H1 (cell line): Measurements from ENCODE around the gene PDE1A. TPM values are rescaled to one million over a fixed set of nuclear protein-coding genes. Genes with fewer than 3 reads are reported as not detected.

Experiments
- CTCF ChIA-PET: fragments of 300-600 bp; sonication (Branson Sonifier 250); formaldehyde crosslinking; loops from one replicate; lab custom pipeline; 2021; ENCODE audit not compliant: partially characterized antibody; lab: Charles Lee
- POLR2A ChIA-PET: fragments of 300-600 bp; sonication (Branson Sonifier 250); formaldehyde crosslinking; loops from one replicate; lab custom pipeline; 2021; ENCODE audit warnings: inconsistent platforms; ENCODE audit not compliant: partially characterized antibody; lab: Charles Lee
- DNase-seq, 2 experiments: peaks; one replicate each; pipeline versions ENCODE4 v3.0.0 to v3.0.0-alpha.2; 2010 to 2022; ENCODE audit warnings: low spot score in 2 of 2, low read depth in 1 of 2, mixed read lengths in 1 of 2
- FAIRE-seq: peaks from 2 replicates; lab custom pipeline; 2011; peaks lifted over from hg19 to GRCh38; lab: Jason Lieb, UNC
- H2AFZ ChIP-seq: 2 replicates; pipeline ENCODE4 v1.8.1; 2012; ENCODE audit warnings: low read length, inconsistent platforms
- H2AK5ac ChIP-seq: 2 replicates; pipeline ENCODE4 v1.6.1; 2013; ENCODE audit warnings: low read depth, low read length
- H2BK120ac ChIP-seq: replicated peaks from 2 replicates; pipeline ENCODE3; 2013; ENCODE audit warnings: low read depth, low read length, inconsistent platforms
- H2BK12ac ChIP-seq: 2 replicates; pipeline ENCODE4 v1.6.1; 2013; ENCODE audit warnings: low read depth, low read length
- H2BK15ac ChIP-seq: 2 replicates; pipeline ENCODE4 v1.6.1; 2013; ENCODE audit warnings: low read length
- H2BK20ac ChIP-seq: 2 replicates; pipeline ENCODE4 v1.6.1; 2013; ENCODE audit warnings: low read length
- H2BK5ac ChIP-seq: 2 replicates; pipeline ENCODE4 v1.6.1; 2013; ENCODE audit warnings: low read depth, low read length
- H3K14ac ChIP-seq: 2 replicates; pipeline ENCODE4 v1.6.1; 2013; ENCODE audit warnings: inconsistent platforms; ENCODE audit not compliant: insufficient read length
- H3K18ac ChIP-seq: 2 replicates; pipeline ENCODE4 v1.6.1; 2013; ENCODE audit warnings: low read length; ENCODE audit errors: extremely low read depth
- H3K23ac ChIP-seq: 2 replicates; pipeline ENCODE4 v1.6.1; 2013; ENCODE audit warnings: inconsistent platforms; ENCODE audit not compliant: insufficient read length
- H3K23me2 ChIP-seq: 2 replicates; pipeline ENCODE4 v1.6.1; 2013; ENCODE audit warnings: low read depth, low read length
- H3K27ac ChIP-seq: 2 replicates; pipeline ENCODE4 v1.6.1; 2011; ENCODE audit warnings: low read depth, low read length, inconsistent platforms
- H3K27me3 ChIP-seq, 4 experiments: replicated peaks in 1 of 4; 1 replicate in 1 of 4; 2 replicates in 3 of 4; pipeline versions ENCODE4 v1.6.1 to v1.8.1; 2011 to 2013; ENCODE audit warnings: low read length in 3 of 4, mild to moderate bottlenecking in 3 of 4, inconsistent platforms in 2 of 4, mixed read lengths in 2 of 4, moderate library complexity in 1 of 4; ENCODE audit not compliant: control insufficient read depth in 3 of 4, insufficient read depth in 3 of 4; ENCODE audit errors: extremely low read depth in 1 of 4
- H3K36me3 ChIP-seq, 4 experiments: 2 replicates each; pipeline versions ENCODE4 v1.6.1 to v1.8.1; 2011 to 2013; ENCODE audit warnings: mild to moderate bottlenecking in 4 of 4, low read length in 3 of 4, moderate library complexity in 2 of 4, control low read depth in 1 of 4, inconsistent platforms in 1 of 4; ENCODE audit not compliant: insufficient read depth in 4 of 4, control insufficient read depth in 2 of 4
- H3K4ac ChIP-seq: replicated peaks from 2 replicates; pipeline ENCODE3; 2013; ENCODE audit warnings: low read length, low read depth, mixed read lengths, inconsistent platforms; ENCODE audit not compliant: insufficient read length
- H3K4me1 ChIP-seq, 4 experiments: replicated peaks in 1 of 4; 1 replicate in 1 of 4; 2 replicates in 3 of 4; pipeline versions ENCODE4 v1.6.1 to v1.8.1; 2011 to 2013; ENCODE audit warnings: low read length in 3 of 4, inconsistent platforms in 2 of 4, mixed read lengths in 1 of 4; ENCODE audit not compliant: insufficient read depth in 4 of 4, control insufficient read depth in 3 of 4
- H3K4me2 ChIP-seq, 2 experiments: 2 replicates each; pipeline versions ENCODE4 v1.6.1 to v1.8.1; 2011 to 2013; ENCODE audit warnings: low read depth in 2 of 2, low read length in 2 of 2, control low read depth in 1 of 2, inconsistent platforms in 1 of 2, mild to moderate bottlenecking in 1 of 2; ENCODE audit not compliant: insufficient read depth in 1 of 2
- H3K4me3 ChIP-seq, 4 experiments: fragments of 200-600, 300-600 bp in 1 of 4; sonication (generic), shearing (Covaris generic), sonication (Bioruptor Twin) in 1 of 4; 2 replicates each; pipeline versions ENCODE4 v1.5.1 to v1.8.1; 2011 to 2016; ENCODE audit warnings: low read length in 4 of 4, low read depth in 3 of 4, control low read depth in 2 of 4, inconsistent platforms in 2 of 4, mild to moderate bottlenecking in 2 of 4, mixed read lengths in 1 of 4, moderate library complexity in 1 of 4; ENCODE audit not compliant: insufficient read depth in 2 of 4; ENCODE audit errors: extremely low read depth in 1 of 4
- H3K56ac ChIP-seq: replicated peaks from 2 replicates; pipeline ENCODE3; 2013; ENCODE audit warnings: low read depth, mild to moderate bottlenecking, mixed read lengths, low read length, inconsistent platforms; ENCODE audit not compliant: insufficient read length
- H3K79me1 ChIP-seq: 2 replicates; pipeline ENCODE4 v1.6.1; 2013; ENCODE audit warnings: low read depth, low read length, control low read depth
- H3K79me2 ChIP-seq, 2 experiments: 2 replicates each; pipeline versions ENCODE4 v1.6.1 to v1.8.1; 2012 to 2013; ENCODE audit warnings: low read length in 2 of 2, mild to moderate bottlenecking in 2 of 2, inconsistent platforms in 1 of 2; ENCODE audit not compliant: insufficient read depth in 2 of 2, control insufficient read depth in 1 of 2
- H3K9ac ChIP-seq, 4 experiments: replicated peaks in 1 of 4; 1 replicate in 1 of 4; 2 replicates in 3 of 4; pipeline versions ENCODE4 v1.6.1 to v1.8.1; 2011 to 2013; ENCODE audit warnings: low read depth in 3 of 4, low read length in 3 of 4, control low read depth in 2 of 4, mild to moderate bottlenecking in 2 of 4, moderate library complexity in 2 of 4, inconsistent platforms in 1 of 4; ENCODE audit errors: extremely low read depth in 1 of 4
- H3K9me3 ChIP-seq, 2 experiments: 2 replicates each; pipeline versions ENCODE4 v1.6.1 to v1.8.1; 2012 to 2013; ENCODE audit warnings: mild to moderate bottlenecking in 2 of 2, moderate library complexity in 2 of 2, control low read depth in 1 of 2, inconsistent platforms in 1 of 2, low read depth in 1 of 2, low read length in 1 of 2, mixed read lengths in 1 of 2; ENCODE audit not compliant: insufficient read depth in 2 of 2
- H4K20me1 ChIP-seq, 2 experiments: replicated peaks in 1 of 2; 2 replicates each; pipeline versions ENCODE3 to v1.8.1; 2011 to 2013; ENCODE audit warnings: inconsistent platforms in 2 of 2, low read length in 2 of 2, mild to moderate bottlenecking in 1 of 2; ENCODE audit not compliant: insufficient read depth in 2 of 2, control insufficient read depth in 1 of 2
- H4K5ac ChIP-seq: 2 replicates; pipeline ENCODE4 v1.6.1; 2013; ENCODE audit warnings: low read length, low read depth, mixed read lengths, inconsistent platforms; ENCODE audit not compliant: insufficient read length
- H4K8ac ChIP-seq: 2 replicates; pipeline ENCODE4 v1.8.0; 2013; ENCODE audit warnings: mild to moderate bottlenecking, moderate library complexity, low read length, inconsistent platforms; ENCODE audit not compliant: insufficient read depth; ENCODE audit errors: extremely low read depth
- H4K91ac ChIP-seq: replicated peaks from 2 replicates; pipeline ENCODE3; 2013; ENCODE audit warnings: low read length, mixed read lengths, inconsistent platforms; ENCODE audit not compliant: insufficient read length
- NANOG ChIP-seq: IDR thresholded peaks from 2 replicates; pipeline ENCODE4 v1.6.1; 2011; ENCODE audit warnings: low read length, low read depth, mild to moderate bottlenecking, inconsistent platforms; ENCODE audit not compliant: insufficient read depth, poor library complexity, severe bottlenecking
- RAD21 ChIP-seq, 2 experiments: IDR thresholded peaks in 1 of 2; conservative IDR thresholded peaks in 1 of 2; 2 replicates each; pipeline ENCODE4 v1.6.1; 2011; ENCODE audit warnings: low read depth in 2 of 2, low read length in 2 of 2, improper control_type of control experiment in 1 of 2, inconsistent platforms in 1 of 2, mild to moderate bottlenecking in 1 of 2, moderate library complexity in 1 of 2
- polyA plus RNA-seq, 7 experiments: library from polyadenylated mRNA; depleted of rRNA in 3 of 7; stranded (reverse) in 5 of 7; unstranded in 2 of 7; fragments of >200 nt in 5 of 7; fragments of 200-250 nt in 2 of 7; gene quantifications; 1 replicate in 5 of 7; 2 replicates in 1 of 7; 4 replicates in 1 of 7; pipeline versions ENCODE4 v1.2.1 to v1.2.3, GENCODE V29; 2011 to 2013; ENCODE audit warnings: missing spikeins in 2 of 7, mixed read lengths in 2 of 7
- total RNA-seq: library from RNA; stranded (reverse); fragmentation: NEBNext Ultra II Directional; extraction: Animal tissue kit (Norgen Biotek cat#: 25700); gene quantifications from 2 replicates; pipeline ENCODE4 v1.2.1, GENCODE V29; 2021

The PDE1A gene
- total and polyA plus RNA-seq, 2 of the 8 experiments (the other 6 are each of a cell fraction or from before 2014, with no cell fraction given): 0.34 TPM; not detected in 1

DNA sequence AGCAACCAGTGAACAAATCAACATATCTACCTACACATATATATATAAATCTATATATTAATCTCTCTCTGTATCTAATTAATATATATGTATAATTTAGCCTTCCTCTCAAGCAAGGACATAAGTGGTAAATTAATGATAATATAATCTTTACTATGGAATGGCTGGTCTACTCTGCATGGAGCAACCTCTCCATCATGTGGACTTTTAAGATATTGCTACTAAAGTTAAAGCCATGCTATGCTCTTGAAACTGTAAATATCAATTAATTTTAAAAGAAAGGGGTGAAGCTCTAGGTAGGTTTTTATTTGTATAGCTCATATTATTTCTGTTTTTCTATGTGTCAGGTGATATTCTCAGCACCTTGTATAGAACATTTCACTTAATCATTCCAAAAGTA is 294.2 kb downstream of the PDE1A start:
- H3K36me3 ChIP-seq: no peaks in the 10 kb centered on the region
- no peak overlapping the region for H2AK5ac ChIP-seq
- H4K8ac ChIP-seq: no peak overlapping the region
- no peak overlapping the region for H2BK5ac ChIP-seq
- H3K23ac ChIP-seq: no peak overlapping the region
- no peak overlapping the region for H3K4ac ChIP-seq
- no peak overlapping the region for H2BK15ac ChIP-seq
- no peak overlapping the region for H2BK20ac ChIP-seq
- no peak overlapping the region for H3K56ac ChIP-seq
- H3K27me3 ChIP-seq: no peaks in the 10 kb centered on the region
- H3K79me1 ChIP-seq: no peaks in the 10 kb centered on the region
- no peak overlapping the region for H3K4me2 ChIP-seq
- no peaks in the 10 kb centered on the region for H4K20me1 ChIP-seq
- POLR2A ChIA-PET: interaction anchor here (1.1 kb wide), 1 partner anchor 13 kb away, joined by 4 read pairs; no protein-coding TSS in a partner anchor
- no peak overlapping the region for H3K18ac ChIP-seq
- no peaks in the 10 kb centered on the region for H3K23me2 ChIP-seq
- no peak overlapping the region for H4K91ac ChIP-seq
- no peak for TF ChIP-seq NANOG
- peak; percentile 37 to 39 for TF ChIP-seq RAD21 (IDR thresholded peaks at IDR 0.05 in 1 of 2, conservative IDR thresholded peaks at IDR 0.05 in 1 of 2; ENCODE audit: low read depth in 2 of 2, low read length in 2 of 2)
- no peak overlapping the region for H2BK120ac ChIP-seq
- 0 out of 7 replicates have a peak, but pooled peaks cover 0 to 1% (median 0%) of the 10 kb centered on the region in 4 experiments for H3K4me1 ChIP-seq
- H3K79me2 ChIP-seq: no peaks in the 10 kb centered on the region
- H3K9ac ChIP-seq: no peak overlapping the region
- no peak overlapping the region for H3K4me3 ChIP-seq
- CTCF ChIA-PET: interaction anchor here (0.8 to 1.9 kb wide), 7 partner anchors 53 to 560 kb away, joined by 3 to 10 read pairs (median 3); no protein-coding TSS in a partner anchor
- no peak overlapping the region for H2AFZ ChIP-seq
- H3K27ac ChIP-seq: no peak overlapping the region
- H2BK12ac ChIP-seq: no peak overlapping the region
- no peak overlapping the region for H4K5ac ChIP-seq
- no peaks in the 10 kb centered on the region for H3K9me3 ChIP-seq
- H3K14ac ChIP-seq: no peak overlapping the region
- FAIRE-seq: no peak
- no peak for DNase-seq
